ENCODE results near the gene SNRPN. TPM values are rescaled to one million over a fixed set of nuclear protein-coding genes. Genes with fewer than 3 reads are reported as not detected.
A peak's percentile ranks its signal among the peaks of the same experiment; 100 is the strongest.
"Not testable (repeated sequence)": the region's sequence is repeated elsewhere in the genome, so short reads cannot be mapped to it uniquely, and the experiment has no call there.

The SNRPN gene
- total RNA-seq = 118 and 189 TPM in 2 replicates

- no peak for TF ChIP-seq CTCF (conservative IDR thresholded peaks at IDR 0.05; ENCODE audit: low read depth, low read length)
- peak; percentile 9 for DNase-seq (ENCODE audit: low read depth)
- H3K4me3 ChIP-seq (ENCODE audit: low read depth, low read length) = peak within 1 kb of the TSS; percentile 91
Measured at GRCh38 chr15:24954783-24955530, at the start of gene SNRPN, which contains the start of gene SNURF. SNRPN (plus strand) TSS chr15:24954987; CDS start chr15:24974454, 19,467 bp downstream. SNURF (plus strand) TSS chr15:24954987; CDS start chr15:24955049, 62 bp downstream.

- no peak overlapping the region for H3K4me3 ChIP-seq (ENCODE audit: low read depth, low read length)
- no peak for DNase-seq (ENCODE audit: low read depth)
- TF ChIP-seq CTCF (conservative IDR thresholded peaks at IDR 0.05; ENCODE audit: low read depth, low read length) = no peak
Measured at GRCh38 chr15:24916305-24917009, 38.3 kb upstream of the SNRPN start.

- H3K4me3 ChIP-seq (ENCODE audit: low read depth, low read length) = no peak overlapping the region
- no peak for TF ChIP-seq CTCF (conservative IDR thresholded peaks at IDR 0.05; ENCODE audit: low read depth, low read length)
- DNase-seq (ENCODE audit: low read depth) = no peak
Measured at GRCh38 chr15:24917431-24917830, 37.4 kb upstream of the SNRPN start.

GRCh38 chr15:24919446-24919845, 35.3 kb upstream of the SNRPN start:
- no peak for DNase-seq (ENCODE audit: low read depth)
- no peak overlapping the region for H3K4me3 ChIP-seq (ENCODE audit: low read depth, low read length)
- no peak for TF ChIP-seq CTCF (conservative IDR thresholded peaks at IDR 0.05; ENCODE audit: low read depth, low read length)

GRCh38 chr15:24922781-24923180, 32.0 kb upstream of the SNRPN start:
- DNase-seq (ENCODE audit: low read depth); H3K4me3 ChIP-seq (ENCODE audit: low read depth, low read length): not testable (repeated sequence)

- DNase-seq (ENCODE audit: low read depth) = no peak
- no peak overlapping the region for H3K4me3 ChIP-seq (ENCODE audit: low read depth, low read length)
- TF ChIP-seq CTCF (conservative IDR thresholded peaks at IDR 0.05; ENCODE audit: low read depth, low read length) = no peak
Measured at GRCh38 chr15:24924153-24924552, 30.6 kb upstream of the SNRPN start.

- TF ChIP-seq CTCF (conservative IDR thresholded peaks at IDR 0.05; ENCODE audit: low read depth, low read length) = no peak
- H3K4me3 ChIP-seq (ENCODE audit: low read depth, low read length) = no peak overlapping the region
- no peak for DNase-seq (ENCODE audit: low read depth)
Measured at GRCh38 chr15:24924621-24925020, 30.2 kb upstream of the SNRPN start.

GRCh38 chr15:24931874-24932732, 22.7 kb upstream of the SNRPN start:
- DNase-seq (ENCODE audit: low read depth); H3K4me3 ChIP-seq (ENCODE audit: low read depth, low read length): not testable (repeated sequence)

Measured in epithelial cell of proximal tubule (primary cell).